ENCODE results near the gene ZNF692.
"Not testable (repeated sequence)": the region's sequence is repeated elsewhere in the genome, so short reads cannot be mapped to it uniquely, and the experiment has no call there.

Gene ZNF692

GRCh38 chr1:248804771-248805681 is 53.9 kb downstream of the ZNF692 start:
- no peak for DNase-seq

- DNase-seq: not testable (repeated sequence)
Observed at GRCh38 chr1:248803501-248803900, 55.4 kb downstream of the ZNF692 start.

GRCh38 chr1:248802454-248802853 is 56.4 kb downstream of the ZNF692 start:
- DNase-seq: no peak

- no peak for DNase-seq
Observed at GRCh38 chr1:248800459-248800858, 58.4 kb downstream of the ZNF692 start.

All from eye (tissue), 1 donor.